ENCODE measurements around the gene IL6R.

DNA sequence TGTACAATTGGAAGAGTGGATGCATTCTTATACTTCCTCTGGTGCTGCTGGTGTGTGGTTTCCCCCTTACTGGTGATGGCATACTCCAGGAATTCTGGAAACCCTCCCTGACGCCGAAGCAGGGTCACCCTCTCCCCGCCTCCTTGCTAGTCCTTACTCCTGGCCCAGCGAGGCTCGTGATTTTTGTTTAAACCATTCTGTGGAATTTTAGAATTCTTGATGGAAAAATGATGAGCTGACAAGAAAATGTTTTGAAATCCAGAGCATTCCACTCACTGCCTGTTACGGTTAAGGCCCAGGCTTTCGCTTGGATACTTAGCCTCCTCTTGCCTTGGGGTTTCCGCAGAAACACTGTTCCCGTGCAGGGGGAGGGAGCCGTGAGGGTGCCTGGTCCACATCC lies 41.1 kb downstream of the IL6R start:
- TF ChIP-seq, protein P1, sequence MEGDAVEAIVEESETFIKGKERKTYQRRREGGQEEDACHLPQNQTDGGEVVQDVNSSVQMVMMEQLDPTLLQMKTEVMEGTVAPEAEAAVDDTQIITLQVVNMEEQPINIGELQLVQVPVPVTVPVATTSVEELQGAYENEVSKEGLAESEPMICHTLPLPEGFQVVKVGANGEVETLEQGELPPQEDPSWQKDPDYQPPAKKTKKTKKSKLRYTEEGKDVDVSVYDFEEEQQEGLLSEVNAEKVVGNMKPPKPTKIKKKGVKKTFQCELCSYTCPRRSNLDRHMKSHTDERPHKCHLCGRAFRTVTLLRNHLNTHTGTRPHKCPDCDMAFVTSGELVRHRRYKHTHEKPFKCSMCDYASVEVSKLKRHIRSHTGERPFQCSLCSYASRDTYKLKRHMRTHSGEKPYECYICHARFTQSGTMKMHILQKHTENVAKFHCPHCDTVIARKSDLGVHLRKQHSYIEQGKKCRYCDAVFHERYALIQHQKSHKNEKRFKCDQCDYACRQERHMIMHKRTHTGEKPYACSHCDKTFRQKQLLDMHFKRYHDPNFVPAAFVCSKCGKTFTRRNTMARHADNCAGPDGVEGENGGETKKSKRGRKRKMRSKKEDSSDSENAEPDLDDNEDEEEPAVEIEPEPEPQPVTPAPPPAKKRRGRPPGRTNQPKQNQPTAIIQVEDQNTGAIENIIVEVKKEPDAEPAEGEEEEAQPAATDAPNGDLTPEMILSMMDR (conservative IDR thresholded peaks at IDR 0.05): no peak
- no peak for TF ChIP-seq ZFX (IDR thresholded peaks at IDR 0.05)
